PC-3 (cell line): ENCODE data around the gene NUBPL. TPM values are rescaled to one million over a fixed set of nuclear protein-coding genes. Genes with fewer than 3 reads are reported as not detected.

Experiments
- ATAC-seq: fragments of 200-7000 bp; cut with Tn5 transposase; 2 replicates; pipeline ENCODE4 v1.9.1; 2020; ENCODE audit warnings: mild to moderate bottlenecking, moderate library complexity
- BruUV-seq: library from RNA; stranded (reverse); fragments of 400-500 nt; replicated peaks from 2 replicates; lab custom pipeline; 2021; lab: Mats Ljungman, UMichigan
- CTCF ChIA-PET: fragments of 300-600 bp; sonication (Branson Sonifier 250); formaldehyde crosslinking; loops from one replicate; lab custom pipeline; 2022; ENCODE audit warnings: antibody characterized with exemption; lab: Charles Lee
- POLR2A ChIA-PET: fragments of 300-600 bp; sonication (Branson Sonifier 250); formaldehyde crosslinking; loops from one replicate; lab custom pipeline; 2022; ENCODE audit warnings: antibody characterized with exemption; ENCODE audit not compliant: unreplicated experiment; lab: Charles Lee
- DNase-seq: peaks from one replicate; pipeline ENCODE4 v3.0.0-alpha.2; 2015
- H2AFZ ChIP-seq: fragments of 300-600 bp; sonication (generic); 2 replicates; pipeline ENCODE4 v1.6.0; 2016; ENCODE audit warnings: antibody characterized with exemption, low read length
- H3F3A ChIP-seq: fragments of 300-600 bp; sonication (generic); one replicate; pipeline ENCODE4 v1.6.0; 2017; ENCODE audit warnings: antibody characterized with exemption, low read length, control low read depth, mild to moderate bottlenecking; ENCODE audit not compliant: unreplicated experiment
- H3K27ac ChIP-seq: fragments of 300-600 bp; sonication (generic); 2 replicates; pipeline ENCODE4 v1.5.1; 2016; ENCODE audit warnings: mild to moderate bottlenecking, low read length
- H3K27me3 ChIP-seq: fragments of 300-600 bp; sonication (generic); 2 replicates; pipeline ENCODE4 v1.6.1; 2016; ENCODE audit warnings: low read length, mixed read lengths
- H3K36me3 ChIP-seq: fragments of 300-600 bp; sonication (generic); 2 replicates; pipeline ENCODE4 v1.6.1; 2016; ENCODE audit warnings: low read depth, mixed run types, low read length, mixed read lengths
- H3K4me1 ChIP-seq: fragments of 300-600 bp; sonication (generic); 2 replicates; pipeline ENCODE4 v1.5.1; 2016; ENCODE audit warnings: low read length; ENCODE audit not compliant: insufficient read depth
- H3K4me2 ChIP-seq: fragments of 300-600 bp; sonication (generic); 2 replicates; pipeline ENCODE4 v1.6.0; 2016; ENCODE audit warnings: low read length
- H3K4me3 ChIP-seq: fragments of 300-600 bp; sonication (generic); 2 replicates; pipeline ENCODE4 v1.5.1; 2016; ENCODE audit warnings: mild to moderate bottlenecking, low read length, mixed read lengths
- H3K79me2 ChIP-seq: fragments of 300-600 bp; sonication (generic); 2 replicates; pipeline ENCODE4 v1.6.1; 2017; ENCODE audit warnings: low read length, mixed read lengths
- H3K9ac ChIP-seq: fragments of 300-600 bp; sonication (generic); 2 replicates; pipeline ENCODE4 v1.6.0; 2016; ENCODE audit warnings: mild to moderate bottlenecking, low read length
- H3K9me2 ChIP-seq: fragments of 300-600 bp; sonication (generic); replicated peaks from 2 replicates; pipeline ENCODE4 v1.6.1; 2016; ENCODE audit warnings: mixed run types, low read length, mixed read lengths
- H3K9me3 ChIP-seq: fragments of 300-600 bp; sonication (generic); 2 replicates; pipeline ENCODE4 v1.6.1; 2016; ENCODE audit warnings: low read length, mixed read lengths
- H4K20me1 ChIP-seq: fragments of 300-600 bp; sonication (generic); 2 replicates; pipeline ENCODE4 v1.6.1; 2016; ENCODE audit warnings: low read length, mixed read lengths
- CTCF ChIP-seq: fragments of 300-600 bp; sonication (generic); conservative IDR thresholded peaks from 2 replicates; pipeline ENCODE4 v1.5.1; 2017; ENCODE audit warnings: antibody characterized with exemption, low read depth, mild to moderate bottlenecking, low read length
- EZH2 ChIP-seq: fragments of 300-600 bp; sonication (generic); IDR thresholded peaks from one replicate; pipeline ENCODE4 v1.6.1; 2017; ENCODE audit warnings: antibody characterized with exemption, mild to moderate bottlenecking, low read length; ENCODE audit not compliant: unreplicated experiment
- EZH2phosphoT487 ChIP-seq: fragments of 300-600 bp; sonication (generic); IDR thresholded peaks from 2 replicates; pipeline ENCODE4 v1.6.1; 2018; ENCODE audit warnings: mild to moderate bottlenecking, antibody characterized with exemption, low read length, borderline replicate concordance
- intact Hi-C: fragments of 100-400 bp; cut with micrococcal nuclease; formaldehyde crosslinking; loops from 2 replicates; pipeline ENCODE4 v1.9.0; 2023
- total RNA-seq: library from RNA; depleted of rRNA; stranded (reverse); fragments of >200 nt; gene quantifications from 2 replicates; pipeline ENCODE4 v1.2.3, GENCODE V29; 2014

NUBPL gene
- total RNA-seq, 1 experiment from 2014 or later, result 14.9 TPM

GRCh38 chr14:31761325-31761724 is 200.1 kb downstream of the NUBPL start:
- BruUV-seq, result no TSS peak
- H3K9ac ChIP-seq, result no peak overlapping the region
- POLR2A ChIA-PET, result no interaction called here
- H2AFZ ChIP-seq, result no peak overlapping the region
- TF ChIP-seq CTCF, result no peak
- CTCF ChIA-PET, result no interaction called here
- no peaks in the 10 kb centered on the region for H3K79me2 ChIP-seq
- intact Hi-C loops, result no loop called here
- H3F3A ChIP-seq, result no peaks in the 10 kb centered on the region
- ATAC-seq (no peak), DNase-seq (no peak)
- H4K20me1 ChIP-seq, result no peaks in the 10 kb centered on the region
- H3K4me2 ChIP-seq, result no peak overlapping the region
- no peaks in the 10 kb centered on the region for H3K4me1 ChIP-seq
- H3K4me3 ChIP-seq, result no peak overlapping the region
- no peaks in the 10 kb centered on the region for H3K9me3 ChIP-seq
- no peaks in the 10 kb centered on the region for H3K27me3 ChIP-seq
- H3K36me3 ChIP-seq, result no peaks in the 10 kb centered on the region
- H3K27ac ChIP-seq, result no peak overlapping the region
- no peaks in the 10 kb centered on the region for H3K9me2 ChIP-seq

GRCh38 chr14:31763041-31763440 is 201.8 kb downstream of the NUBPL start:
- Histone ChIP-seq H3K4me2 (no peak overlapping the region), H3K9me2 (no peaks in the 10 kb centered on the region), H2AFZ (no peak overlapping the region), H3K79me2 (no peaks in the 10 kb centered on the region), H3K4me3 (no peak overlapping the region), H3K36me3 (no peaks in the 10 kb centered on the region), H3F3A (no peaks in the 10 kb centered on the region), H3K27ac (no peak overlapping the region), H3K9ac (no peak overlapping the region), H4K20me1 (no peaks in the 10 kb centered on the region), H3K9me3 (no peaks in the 10 kb centered on the region), H3K4me1 (no peaks in the 10 kb centered on the region), H3K27me3 (no peaks in the 10 kb centered on the region)
- ChIA-PET POLR2A (no interaction called here), CTCF (interaction anchor here (0.6 kb wide), 1 partner anchor 22 kb away, joined by 3 read pairs; no protein-coding TSS in a partner anchor)
- BruUV-seq, result no TSS peak
- TF ChIP-seq EZH2, result no peak
- TF ChIP-seq EZH2phosphoT487, result no peak
- TF ChIP-seq CTCF, result no peak
- intact Hi-C loops, result no loop called here
- ATAC-seq, result no peak
- no peak for DNase-seq

- no peaks in the 10 kb centered on the region for H3K9me2 ChIP-seq
- no peak overlapping the region for H2AFZ ChIP-seq
- POLR2A ChIA-PET, result no interaction called here
- no peaks in the 10 kb centered on the region for H3K4me1 ChIP-seq
- no peaks in the 10 kb centered on the region for H3K36me3 ChIP-seq
- H3F3A ChIP-seq, result no peaks in the 10 kb centered on the region
- no peaks in the 10 kb centered on the region for H3K79me2 ChIP-seq
- DNase-seq (no peak), ATAC-seq (no peak)
- TF ChIP-seq EZH2phosphoT487, result no peak
- TF ChIP-seq CTCF, result no peak
- no peak for TF ChIP-seq EZH2
- no peaks in the 10 kb centered on the region for H3K9me3 ChIP-seq
- no peak overlapping the region for H3K4me2 ChIP-seq
- H3K27ac ChIP-seq, result no peak overlapping the region
- H3K27me3 ChIP-seq, result no peaks in the 10 kb centered on the region
- CTCF ChIA-PET, result no interaction called here
- no peak overlapping the region for H3K9ac ChIP-seq
- no peak overlapping the region for H3K4me3 ChIP-seq
- BruUV-seq, result no TSS peak
- H4K20me1 ChIP-seq, result no peaks in the 10 kb centered on the region
- intact Hi-C loops, result no loop called here
Observed at GRCh38 chr14:31766315-31766892, 205.2 kb downstream of the NUBPL start.
